ENCODE results near the gene IGFBP5.

DNA sequence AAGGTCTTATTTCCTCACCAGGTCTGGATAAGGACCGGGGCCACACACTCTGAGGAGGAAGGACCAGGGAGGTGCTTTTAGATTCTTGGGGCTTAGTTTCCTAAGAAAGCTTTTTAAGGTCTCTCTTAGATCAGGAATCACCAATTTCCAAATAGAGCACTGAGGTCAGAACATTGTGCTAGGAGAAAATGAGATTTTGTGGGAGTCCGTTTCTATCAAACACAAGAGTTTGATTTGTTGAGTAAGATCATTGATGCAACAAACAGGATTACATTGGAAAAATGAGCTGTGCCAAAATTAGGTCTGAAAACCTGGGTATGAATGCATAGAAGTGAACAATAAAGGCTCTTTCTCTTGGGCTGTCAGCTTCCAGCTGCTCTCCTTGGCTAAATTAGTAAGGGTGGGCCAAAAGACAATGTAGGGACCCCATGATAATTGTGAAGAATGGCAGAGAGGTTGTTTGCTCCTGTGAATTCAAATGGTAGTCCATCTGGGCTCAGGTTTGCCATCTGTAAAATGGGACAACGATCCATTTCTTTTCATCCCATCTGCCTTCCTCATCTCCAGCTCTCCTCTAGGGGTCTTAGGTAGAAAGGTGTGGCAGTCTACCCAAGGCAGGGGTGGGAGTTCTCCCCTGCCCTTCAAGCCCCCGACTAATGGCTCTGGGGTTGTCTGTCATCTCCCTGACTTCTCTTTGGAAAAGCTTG, 42.1 kb downstream of the IGFBP5 start:
- TF ChIP-seq MEF2A (IDR thresholded peaks at IDR 0.05; ENCODE audit: borderline replicate concordance, low read depth) (no peak), GABPA (IDR thresholded peaks at IDR 0.05; ENCODE audit: low read depth) (no peak), EP300 (IDR thresholded peaks at IDR 0.05; ENCODE audit: borderline replicate concordance in 1 of 2, low read depth in 1 of 2, low read length in 1 of 2) (no peak), RCOR1 (IDR thresholded peaks at IDR 0.05; ENCODE audit: low read length) (no peak), TEAD4 (IDR thresholded peaks at IDR 0.05; ENCODE audit: borderline replicate concordance, insufficient read depth) (no peak), PBX3 (IDR thresholded peaks at IDR 0.05) (no peak), MXI1 (IDR thresholded peaks at IDR 0.05; ENCODE audit: low read depth, low read length) (no peak), RFX5 (IDR thresholded peaks at IDR 0.05; ENCODE audit: low read length) (no peak)
- TF ChIP-seq, protein P1, sequence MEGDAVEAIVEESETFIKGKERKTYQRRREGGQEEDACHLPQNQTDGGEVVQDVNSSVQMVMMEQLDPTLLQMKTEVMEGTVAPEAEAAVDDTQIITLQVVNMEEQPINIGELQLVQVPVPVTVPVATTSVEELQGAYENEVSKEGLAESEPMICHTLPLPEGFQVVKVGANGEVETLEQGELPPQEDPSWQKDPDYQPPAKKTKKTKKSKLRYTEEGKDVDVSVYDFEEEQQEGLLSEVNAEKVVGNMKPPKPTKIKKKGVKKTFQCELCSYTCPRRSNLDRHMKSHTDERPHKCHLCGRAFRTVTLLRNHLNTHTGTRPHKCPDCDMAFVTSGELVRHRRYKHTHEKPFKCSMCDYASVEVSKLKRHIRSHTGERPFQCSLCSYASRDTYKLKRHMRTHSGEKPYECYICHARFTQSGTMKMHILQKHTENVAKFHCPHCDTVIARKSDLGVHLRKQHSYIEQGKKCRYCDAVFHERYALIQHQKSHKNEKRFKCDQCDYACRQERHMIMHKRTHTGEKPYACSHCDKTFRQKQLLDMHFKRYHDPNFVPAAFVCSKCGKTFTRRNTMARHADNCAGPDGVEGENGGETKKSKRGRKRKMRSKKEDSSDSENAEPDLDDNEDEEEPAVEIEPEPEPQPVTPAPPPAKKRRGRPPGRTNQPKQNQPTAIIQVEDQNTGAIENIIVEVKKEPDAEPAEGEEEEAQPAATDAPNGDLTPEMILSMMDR (IDR thresholded peaks at IDR 0.05), result no peak
- TF ChIP-seq, protein P2, sequence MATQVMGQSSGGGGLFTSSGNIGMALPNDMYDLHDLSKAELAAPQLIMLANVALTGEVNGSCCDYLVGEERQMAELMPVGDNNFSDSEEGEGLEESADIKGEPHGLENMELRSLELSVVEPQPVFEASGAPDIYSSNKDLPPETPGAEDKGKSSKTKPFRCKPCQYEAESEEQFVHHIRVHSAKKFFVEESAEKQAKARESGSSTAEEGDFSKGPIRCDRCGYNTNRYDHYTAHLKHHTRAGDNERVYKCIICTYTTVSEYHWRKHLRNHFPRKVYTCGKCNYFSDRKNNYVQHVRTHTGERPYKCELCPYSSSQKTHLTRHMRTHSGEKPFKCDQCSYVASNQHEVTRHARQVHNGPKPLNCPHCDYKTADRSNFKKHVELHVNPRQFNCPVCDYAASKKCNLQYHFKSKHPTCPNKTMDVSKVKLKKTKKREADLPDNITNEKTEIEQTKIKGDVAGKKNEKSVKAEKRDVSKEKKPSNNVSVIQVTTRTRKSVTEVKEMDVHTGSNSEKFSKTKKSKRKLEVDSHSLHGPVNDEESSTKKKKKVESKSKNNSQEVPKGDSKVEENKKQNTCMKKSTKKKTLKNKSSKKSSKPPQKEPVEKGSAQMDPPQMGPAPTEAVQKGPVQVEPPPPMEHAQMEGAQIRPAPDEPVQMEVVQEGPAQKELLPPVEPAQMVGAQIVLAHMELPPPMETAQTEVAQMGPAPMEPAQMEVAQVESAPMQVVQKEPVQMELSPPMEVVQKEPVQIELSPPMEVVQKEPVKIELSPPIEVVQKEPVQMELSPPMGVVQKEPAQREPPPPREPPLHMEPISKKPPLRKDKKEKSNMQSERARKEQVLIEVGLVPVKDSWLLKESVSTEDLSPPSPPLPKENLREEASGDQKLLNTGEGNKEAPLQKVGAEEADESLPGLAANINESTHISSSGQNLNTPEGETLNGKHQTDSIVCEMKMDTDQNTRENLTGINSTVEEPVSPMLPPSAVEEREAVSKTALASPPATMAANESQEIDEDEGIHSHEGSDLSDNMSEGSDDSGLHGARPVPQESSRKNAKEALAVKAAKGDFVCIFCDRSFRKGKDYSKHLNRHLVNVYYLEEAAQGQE (IDR thresholded peaks at IDR 0.05; ENCODE audit: low read depth, low read length), result no peak
